Measurements from ENCODE around the gene SLN.
A peak's percentile ranks its signal among the peaks of the same experiment; 100 is the strongest.

SLN gene

GRCh38 chr11:107682171-107682570, 29.7 kb downstream of the SLN start:
- DNase-seq: peak; percentile 21 to 38

GRCh38 chr11:107679255-107680024, 32.4 kb downstream of the SLN start:
- DNase-seq: no peak

GRCh38 chr11:107678632-107678971, 33.3 kb downstream of the SLN start:
- no peak for DNase-seq

- DNase-seq: no peak
These were observed 33.8 kb downstream of the SLN start for GRCh38 chr11:107677924-107678631.

- no peak for DNase-seq
These were observed 35.4 kb downstream of the SLN start for GRCh38 chr11:107676336-107677057.

- DNase-seq: no peak
These were observed 36.0 kb downstream of the SLN start for GRCh38 chr11:107675902-107676301.

GRCh38 chr11:107669893-107670601, 41.8 kb downstream of the SLN start:
- no peak for DNase-seq

GRCh38 chr11:107669191-107669740, 42.6 kb downstream of the SLN start:
- DNase-seq: no peak

- DNase-seq: no peak
These were observed 44.8 kb downstream of the SLN start for GRCh38 chr11:107666911-107667613.

- no peak for DNase-seq
These were observed 46.8 kb downstream of the SLN start for GRCh38 chr11:107665018-107665417.

GRCh38 chr11:107661656-107662055, 50.2 kb downstream of the SLN start:
- no peak for DNase-seq

- DNase-seq: no peak
These were observed 51.8 kb downstream of the SLN start for GRCh38 chr11:107660066-107660465.

- no peak for DNase-seq
These were observed 52.5 kb downstream of the SLN start for GRCh38 chr11:107659310-107659709.
